Measurements from ENCODE around the gene BCOR. TPM values are rescaled to one million over a fixed set of nuclear protein-coding genes. Genes with fewer than 3 reads are reported as not detected.

BCOR gene
- total and polyA plus RNA-seq, 9 of the 15 experiments (the other 6 are each of a cell fraction or from before 2014, with no cell fraction given), result 27.5 to 113 (median 37.6) TPM

DNA sequence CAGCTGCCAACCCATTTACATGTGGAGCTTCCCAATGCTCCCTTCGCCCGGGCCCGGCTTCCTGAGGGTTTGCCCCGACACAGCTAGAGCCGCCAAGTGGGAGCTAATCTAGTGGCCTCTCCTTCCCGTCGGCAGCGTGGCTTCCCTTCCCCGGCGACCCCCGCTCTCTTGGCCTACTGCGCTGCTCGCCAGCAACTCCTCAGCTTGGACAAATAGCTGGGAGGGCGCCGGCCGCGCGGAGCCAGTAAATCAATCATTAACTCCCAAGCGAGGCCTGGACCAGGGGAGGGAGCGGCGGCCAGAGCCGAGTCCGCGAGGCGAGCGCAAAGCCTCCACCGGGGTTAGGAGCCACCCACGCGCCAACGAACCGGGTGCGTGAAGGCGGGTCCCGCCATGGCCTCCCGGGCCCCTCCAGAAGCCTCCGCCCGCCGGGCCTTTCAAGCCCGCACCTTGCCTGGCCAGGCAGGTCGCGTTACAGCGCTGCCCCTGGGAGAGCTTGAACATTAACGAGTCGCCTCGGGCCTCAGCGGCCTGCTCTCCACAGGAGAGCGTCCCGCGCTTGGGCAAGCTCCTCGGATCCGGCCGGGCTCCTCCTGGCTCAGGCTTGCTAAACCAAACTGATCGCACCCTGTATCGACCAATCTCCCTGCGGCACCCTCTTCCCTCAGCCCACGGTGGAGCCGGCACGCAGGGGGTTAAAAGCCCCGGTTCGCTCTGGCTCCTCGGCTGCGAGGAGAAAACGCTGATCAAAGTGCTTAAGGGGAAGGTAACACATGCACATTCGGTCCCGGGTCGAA is 10.6 kb upstream of the BCOR start (continued):
- TF ChIP-seq CEBPB (tag; IDR thresholded peaks at IDR 0.05) (no peak), RFX1 (IDR thresholded peaks at IDR 0.05) (no peak), NONO (IDR thresholded peaks at IDR 0.05; ENCODE audit: low read depth in 2 of 2, low read length in 1 of 2) (no peak), ZNF217 (CRISPR knock-in tag; IDR thresholded peaks at IDR 0.05) (no peak), TAF1 (IDR thresholded peaks at IDR 0.05; ENCODE audit: control insufficient read depth, extremely low read depth, insufficient read depth, low read length, severe bottlenecking) (no peak), MXI1 (IDR thresholded peaks at IDR 0.05; ENCODE audit: low read depth, low read length) (no peak), ETV1 (tag; conservative IDR thresholded peaks at IDR 0.05; ENCODE audit: low read depth) (no peak), ILK (tag; IDR thresholded peaks at IDR 0.05; ENCODE audit: borderline replicate concordance, low read depth) (no peak), NBN (IDR thresholded peaks at IDR 0.05; ENCODE audit: low read depth) (no peak), ZNF146 (CRISPR knock-in tag; IDR thresholded peaks at IDR 0.05; ENCODE audit: unreplicated experiment) (no peak), DPF2 (IDR thresholded peaks at IDR 0.05) (0 out of 2 replicates have a peak, but pooled peaks have one; percentile 23), CTBP1 (IDR thresholded peaks at IDR 0.05; ENCODE audit: borderline replicate concordance) (no peak), ZNF668 (CRISPR knock-in tag; IDR thresholded peaks at IDR 0.05) (no peak), ZNF253 (CRISPR knock-in tag; conservative IDR thresholded peaks at IDR 0.05) (no peak), ZNF384 (IDR thresholded peaks at IDR 0.05; ENCODE audit: low read depth, low read length) (no peak), MYBL2 (IDR thresholded peaks at IDR 0.05; ENCODE audit: low read depth) (no peak), MYBL2 (CRISPR knock-in tag; IDR thresholded peaks at IDR 0.05; ENCODE audit: borderline replicate concordance) (no peak), NFRKB (IDR thresholded peaks at IDR 0.05; ENCODE audit: low read depth) (peak; percentile 45; the same call in 1 of the 2 replicates), HDAC8 (tag; IDR thresholded peaks at IDR 0.05) (no peak)
- TF ChIP-seq, protein P1, sequence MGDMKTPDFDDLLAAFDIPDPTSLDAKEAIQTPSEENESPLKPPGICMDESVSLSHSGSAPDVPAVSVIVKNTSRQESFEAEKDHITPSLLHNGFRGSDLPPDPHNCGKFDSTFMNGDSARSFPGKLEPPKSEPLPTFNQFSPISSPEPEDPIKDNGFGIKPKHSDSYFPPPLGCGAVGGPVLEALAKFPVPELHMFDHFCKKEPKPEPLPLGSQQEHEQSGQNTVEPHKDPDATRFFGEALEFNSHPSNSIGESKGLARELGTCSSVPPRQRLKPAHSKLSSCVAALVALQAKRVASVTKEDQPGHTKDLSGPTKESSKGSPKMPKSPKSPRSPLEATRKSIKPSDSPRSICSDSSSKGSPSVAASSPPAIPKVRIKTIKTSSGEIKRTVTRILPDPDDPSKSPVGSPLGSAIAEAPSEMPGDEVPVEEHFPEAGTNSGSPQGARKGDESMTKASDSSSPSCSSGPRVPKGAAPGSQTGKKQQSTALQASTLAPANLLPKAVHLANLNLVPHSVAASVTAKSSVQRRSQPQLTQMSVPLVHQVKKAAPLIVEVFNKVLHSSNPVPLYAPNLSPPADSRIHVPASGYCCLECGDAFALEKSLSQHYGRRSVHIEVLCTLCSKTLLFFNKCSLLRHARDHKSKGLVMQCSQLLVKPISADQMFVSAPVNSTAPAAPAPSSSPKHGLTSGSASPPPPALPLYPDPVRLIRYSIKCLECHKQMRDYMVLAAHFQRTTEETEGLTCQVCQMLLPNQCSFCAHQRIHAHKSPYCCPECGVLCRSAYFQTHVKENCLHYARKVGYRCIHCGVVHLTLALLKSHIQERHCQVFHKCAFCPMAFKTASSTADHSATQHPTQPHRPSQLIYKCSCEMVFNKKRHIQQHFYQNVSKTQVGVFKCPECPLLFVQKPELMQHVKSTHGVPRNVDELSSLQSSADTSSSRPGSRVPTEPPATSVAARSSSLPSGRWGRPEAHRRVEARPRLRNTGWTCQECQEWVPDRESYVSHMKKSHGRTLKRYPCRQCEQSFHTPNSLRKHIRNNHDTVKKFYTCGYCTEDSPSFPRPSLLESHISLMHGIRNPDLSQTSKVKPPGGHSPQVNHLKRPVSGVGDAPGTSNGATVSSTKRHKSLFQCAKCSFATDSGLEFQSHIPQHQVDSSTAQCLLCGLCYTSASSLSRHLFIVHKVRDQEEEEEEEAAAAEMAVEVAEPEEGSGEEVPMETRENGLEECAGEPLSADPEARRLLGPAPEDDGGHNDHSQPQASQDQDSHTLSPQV (IDR thresholded peaks at IDR 0.05), result peak; percentile 53
- TF ChIP-seq, protein P2, sequence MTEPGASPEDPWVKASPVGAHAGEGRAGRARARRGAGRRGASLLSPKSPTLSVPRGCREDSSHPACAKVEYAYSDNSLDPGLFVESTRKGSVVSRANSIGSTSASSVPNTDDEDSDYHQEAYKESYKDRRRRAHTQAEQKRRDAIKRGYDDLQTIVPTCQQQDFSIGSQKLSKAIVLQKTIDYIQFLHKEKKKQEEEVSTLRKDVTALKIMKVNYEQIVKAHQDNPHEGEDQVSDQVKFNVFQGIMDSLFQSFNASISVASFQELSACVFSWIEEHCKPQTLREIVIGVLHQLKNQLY (CRISPR knock-in tag; conservative IDR thresholded peaks at IDR 0.05), result no peak
- TF ChIP-seq, protein P3, sequence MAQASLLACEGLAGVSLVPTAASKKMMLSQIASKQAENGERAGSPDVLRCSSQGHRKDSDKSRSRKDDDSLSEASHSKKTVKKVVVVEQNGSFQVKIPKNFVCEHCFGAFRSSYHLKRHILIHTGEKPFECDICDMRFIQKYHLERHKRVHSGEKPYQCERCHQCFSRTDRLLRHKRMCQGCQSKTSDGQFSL (CRISPR knock-in tag; IDR thresholded peaks at IDR 0.05), result no peak
- TF ChIP-seq, protein P3 (tag; IDR thresholded peaks at IDR 0.05), result no peak
